WTC11 (cell line): ENCODE measurements around the gene LDLRAD2. TPM values are rescaled to one million over a fixed set of nuclear protein-coding genes. Genes with fewer than 3 reads are reported as not detected.
A peak's percentile ranks its signal among the peaks of the same experiment; 100 is the strongest.
"Not testable (repeated sequence)": the region's sequence is repeated elsewhere in the genome, so short reads cannot be mapped to it uniquely, and the experiment has no call there.

Source experiments
- ATAC-seq: fragments of 200-7000 bp; cut with Tn5 transposase; 2 replicates; pipeline ENCODE4 v1.10.0; 2021; ENCODE audit warnings: mild to moderate bottlenecking, moderate library complexity
- CTCF ChIA-PET: fragments of 300-600 bp; sonication (Branson Sonifier 250); formaldehyde crosslinking; loops from one replicate; lab custom pipeline; 2021; ENCODE audit warnings: antibody characterized with exemption; lab: Charles Lee
- POLR2A ChIA-PET: fragments of 350-600 bp; sonication (Branson Sonifier 250); formaldehyde crosslinking; loops from one replicate; lab custom pipeline; 2021; ENCODE audit warnings: antibody characterized with exemption; lab: Charles Lee
- DNase-seq: peaks from one replicate; pipeline ENCODE4 v3.0.0; 2021; ENCODE audit warnings: low spot score
- H3K27ac Mint-ChIP-seq: 2 replicates; pipeline ENCODE4 v1.8.0; 2021; ENCODE audit warnings: mixed read lengths
- H3K27me3 Mint-ChIP-seq: 2 replicates; pipeline ENCODE4 v1.8.0; 2021; ENCODE audit warnings: low read depth, mild to moderate bottlenecking, moderate library complexity, mixed read lengths
- H3K36me3 Mint-ChIP-seq: 2 replicates; pipeline ENCODE4 v1.8.0; 2021; ENCODE audit warnings: mixed read lengths
- H3K4me1 Mint-ChIP-seq: 2 replicates; pipeline ENCODE4 v1.8.0; 2022; ENCODE audit warnings: mixed read lengths
- H3K4me3 Mint-ChIP-seq: 2 replicates; pipeline ENCODE4 v1.8.0; 2021; ENCODE audit warnings: mild to moderate bottlenecking, moderate library complexity, mixed read lengths
- H3K9me3 Mint-ChIP-seq: 2 replicates; pipeline ENCODE4 v1.8.0; 2021; ENCODE audit warnings: mixed read lengths
- CREM ChIP-seq: sonication (generic); formaldehyde crosslinking; IDR thresholded peaks from 2 replicates; pipeline ENCODE4 v1.8.1; 2022; ENCODE audit warnings: mild to moderate bottlenecking, missing genetic modification reagents, moderate library complexity
- FOXJ3 ChIP-seq: sonication (generic); formaldehyde crosslinking; IDR thresholded peaks from 2 replicates; pipeline ENCODE4 v1.9.0; 2021; ENCODE audit warnings: missing genetic modification reagents, mild to moderate bottlenecking, borderline replicate concordance
- IRF2 ChIP-seq: sonication (generic); formaldehyde crosslinking; IDR thresholded peaks from 2 replicates; pipeline ENCODE4 v1.8.0; 2022; ENCODE audit warnings: low read depth, missing genetic modification reagents, borderline replicate concordance
- JUN ChIP-seq: sonication (generic); formaldehyde crosslinking; IDR thresholded peaks from 2 replicates; pipeline ENCODE4 v1.8.0; 2023; ENCODE audit warnings: mild to moderate bottlenecking, missing genetic modification reagents
- NR1H2 ChIP-seq: sonication (generic); formaldehyde crosslinking; IDR thresholded peaks from 2 replicates; pipeline ENCODE4 v1.9.0; 2021; ENCODE audit warnings: mild to moderate bottlenecking, moderate library complexity, missing genetic modification reagents
- OVOL2 ChIP-seq: fragments of 250-450 bp; sonication (Bioruptor Pico); IDR thresholded peaks from 2 replicates; pipeline ENCODE4 v1.9.0; 2021; ENCODE audit warnings: mild to moderate bottlenecking, borderline replicate concordance
- SP1 ChIP-seq: sonication (generic); formaldehyde crosslinking; conservative IDR thresholded peaks from 2 replicates; pipeline ENCODE4 v1.8.1; 2022; ENCODE audit warnings: missing genetic modification reagents
- ZNF121 ChIP-seq: sonication (generic); formaldehyde crosslinking; IDR thresholded peaks from 2 replicates; pipeline ENCODE4 v1.8.0; 2023; ENCODE audit warnings: missing genetic modification reagents
- ZNF263 ChIP-seq: sonication (generic); formaldehyde crosslinking; IDR thresholded peaks from 2 replicates; pipeline ENCODE4 v1.8.1; 2022; ENCODE audit warnings: low read depth, mild to moderate bottlenecking, moderate library complexity, missing genetic modification reagents
- total RNA-seq: library from RNA; stranded (reverse); gene quantifications from 3 replicates; pipeline ENCODE4 v1.2.3, GENCODE V29; 2021
- TF ChIP-seq, protein P1 (sequence below): sonication (generic); formaldehyde crosslinking; IDR thresholded peaks from 2 replicates; pipeline ENCODE4 v1.8.1; 2022; ENCODE audit warnings: mild to moderate bottlenecking, missing genetic modification reagents, moderate library complexity, borderline replicate concordance
- TF ChIP-seq, protein P2 (sequence below): sonication (generic); formaldehyde crosslinking; IDR thresholded peaks from 2 replicates; pipeline ENCODE4 v1.8.0; 2023; ENCODE audit warnings: missing genetic modification reagents
- TF ChIP-seq, protein P3 (sequence below): sonication (generic); formaldehyde crosslinking; IDR thresholded peaks from 2 replicates; pipeline ENCODE4 v1.8.0; 2022; ENCODE audit warnings: mild to moderate bottlenecking, missing genetic modification reagents
- TF ChIP-seq, protein P4 (sequence below): sonication (generic); formaldehyde crosslinking; IDR thresholded peaks from 2 replicates; pipeline ENCODE4 v1.8.1; 2022; ENCODE audit warnings: low read depth, mild to moderate bottlenecking, moderate library complexity, missing genetic modification reagents, borderline replicate concordance
- TF ChIP-seq, protein P5 (sequence below): sonication (generic); formaldehyde crosslinking; IDR thresholded peaks from 2 replicates; pipeline ENCODE4 v1.8.0; 2023; ENCODE audit warnings: mild to moderate bottlenecking, missing genetic modification reagents
- TF ChIP-seq, protein P6 (sequence below): sonication (generic); formaldehyde crosslinking; IDR thresholded peaks from 2 replicates; pipeline ENCODE4 v1.8.1; 2023; ENCODE audit warnings: mild to moderate bottlenecking, missing genetic modification reagents, moderate library complexity

The LDLRAD2 gene
- total RNA-seq, 1 experiment from 2014 or later, result 0.63 TPM

DNA sequence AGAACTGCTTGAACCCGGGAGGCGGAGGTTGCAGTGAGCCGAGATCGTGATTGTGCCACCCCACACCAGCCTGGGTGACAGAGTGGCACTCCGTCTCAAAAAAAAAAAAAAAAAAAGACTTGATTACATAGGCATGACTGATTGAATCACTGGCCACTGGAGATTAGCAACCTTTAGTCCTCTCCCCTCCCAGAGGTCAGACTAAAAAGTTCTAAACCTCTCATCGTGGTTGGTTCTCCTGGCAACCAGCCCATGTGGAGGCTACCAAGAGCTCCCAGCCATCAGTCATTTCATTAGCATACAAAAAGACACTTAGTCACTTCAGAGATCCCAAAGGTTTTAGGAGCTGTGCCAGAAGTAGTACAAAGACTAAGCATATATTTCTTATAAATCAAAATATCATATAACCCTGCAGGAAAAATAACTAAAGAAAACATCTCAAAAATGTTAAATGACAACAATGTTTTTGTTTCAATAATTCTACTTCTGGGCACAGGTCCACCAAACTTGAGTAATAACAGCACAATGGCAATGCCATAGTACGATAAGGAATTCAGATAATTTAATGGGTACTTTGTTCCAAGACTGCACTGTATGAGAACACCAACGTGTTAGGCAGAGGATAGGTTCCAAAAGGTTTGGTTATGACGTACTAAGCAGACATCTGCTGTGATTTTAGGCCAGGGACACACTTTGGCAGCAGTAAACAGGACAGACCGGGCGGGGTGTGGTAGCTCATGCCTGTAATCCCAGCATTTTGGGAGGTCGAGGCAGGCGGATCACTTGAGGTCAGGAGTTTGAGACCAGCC is 47.2 kb upstream of the LDLRAD2 start (continued):
- TF ChIP-seq, protein P1, sequence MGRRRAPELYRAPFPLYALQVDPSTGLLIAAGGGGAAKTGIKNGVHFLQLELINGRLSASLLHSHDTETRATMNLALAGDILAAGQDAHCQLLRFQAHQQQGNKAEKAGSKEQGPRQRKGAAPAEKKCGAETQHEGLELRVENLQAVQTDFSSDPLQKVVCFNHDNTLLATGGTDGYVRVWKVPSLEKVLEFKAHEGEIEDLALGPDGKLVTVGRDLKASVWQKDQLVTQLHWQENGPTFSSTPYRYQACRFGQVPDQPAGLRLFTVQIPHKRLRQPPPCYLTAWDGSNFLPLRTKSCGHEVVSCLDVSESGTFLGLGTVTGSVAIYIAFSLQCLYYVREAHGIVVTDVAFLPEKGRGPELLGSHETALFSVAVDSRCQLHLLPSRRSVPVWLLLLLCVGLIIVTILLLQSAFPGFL (CRISPR knock-in tag), result no peak
- TF ChIP-seq FOXJ3 (CRISPR knock-in tag), result no peak

DNA sequence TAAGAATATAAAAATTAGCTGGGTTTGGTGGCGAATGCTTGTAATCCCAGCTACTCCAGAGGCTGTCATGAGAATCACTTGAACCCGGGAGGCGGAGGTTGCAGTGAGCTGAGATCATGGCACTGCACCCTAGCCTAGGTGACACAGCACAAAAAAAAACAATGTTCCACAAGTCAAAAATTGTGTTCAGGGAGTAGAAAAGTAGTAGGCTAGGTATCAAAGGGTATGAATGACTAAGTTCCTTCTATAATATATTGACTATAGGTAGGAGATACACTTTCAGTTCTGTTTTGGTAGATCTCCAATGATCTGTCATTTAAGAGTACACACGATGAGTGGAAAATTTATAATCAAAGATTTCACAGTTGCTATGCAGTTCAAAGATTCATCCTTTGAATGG is 45.9 kb upstream of the LDLRAD2 start:
- ATAC-seq (no peak), DNase-seq (no peak)
- ChIA-PET POLR2A (no interaction called here), CTCF (no interaction called here)
- Mint-ChIP-seq H3K4me3 (no peak overlapping the region), H3K27me3 (no peaks in the 10 kb centered on the region), H3K27ac (no peak overlapping the region), H3K9me3 (no peaks in the 10 kb centered on the region), H3K36me3 (peaks cover 3% of the 10 kb centered on the region; the same call in 1 of the 2 replicates), H3K4me1 (peaks cover 44% of the 10 kb centered on the region)
- TF ChIP-seq NR1H2 (CRISPR knock-in tag) (no peak), SP1 (CRISPR knock-in tag) (no peak), IRF2 (CRISPR knock-in tag) (no peak), JUN (CRISPR knock-in tag) (no peak), ZNF263 (CRISPR knock-in tag) (no peak), OVOL2 (CRISPR knock-in tag) (no peak), CREM (no peak)
- TF ChIP-seq, protein P2, sequence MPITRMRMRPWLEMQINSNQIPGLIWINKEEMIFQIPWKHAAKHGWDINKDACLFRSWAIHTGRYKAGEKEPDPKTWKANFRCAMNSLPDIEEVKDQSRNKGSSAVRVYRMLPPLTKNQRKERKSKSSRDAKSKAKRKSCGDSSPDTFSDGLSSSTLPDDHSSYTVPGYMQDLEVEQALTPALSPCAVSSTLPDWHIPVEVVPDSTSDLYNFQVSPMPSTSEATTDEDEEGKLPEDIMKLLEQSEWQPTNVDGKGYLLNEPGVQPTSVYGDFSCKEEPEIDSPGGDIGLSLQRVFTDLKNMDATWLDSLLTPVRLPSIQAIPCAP (CRISPR knock-in tag), result no peak
- TF ChIP-seq, protein P3, sequence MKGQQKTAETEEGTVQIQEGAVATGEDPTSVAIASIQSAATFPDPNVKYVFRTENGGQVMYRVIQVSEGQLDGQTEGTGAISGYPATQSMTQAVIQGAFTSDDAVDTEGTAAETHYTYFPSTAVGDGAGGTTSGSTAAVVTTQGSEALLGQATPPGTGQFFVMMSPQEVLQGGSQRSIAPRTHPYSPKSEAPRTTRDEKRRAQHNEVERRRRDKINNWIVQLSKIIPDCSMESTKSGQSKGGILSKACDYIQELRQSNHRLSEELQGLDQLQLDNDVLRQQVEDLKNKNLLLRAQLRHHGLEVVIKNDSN (CRISPR knock-in tag), result no peak
- TF ChIP-seq, protein P4, sequence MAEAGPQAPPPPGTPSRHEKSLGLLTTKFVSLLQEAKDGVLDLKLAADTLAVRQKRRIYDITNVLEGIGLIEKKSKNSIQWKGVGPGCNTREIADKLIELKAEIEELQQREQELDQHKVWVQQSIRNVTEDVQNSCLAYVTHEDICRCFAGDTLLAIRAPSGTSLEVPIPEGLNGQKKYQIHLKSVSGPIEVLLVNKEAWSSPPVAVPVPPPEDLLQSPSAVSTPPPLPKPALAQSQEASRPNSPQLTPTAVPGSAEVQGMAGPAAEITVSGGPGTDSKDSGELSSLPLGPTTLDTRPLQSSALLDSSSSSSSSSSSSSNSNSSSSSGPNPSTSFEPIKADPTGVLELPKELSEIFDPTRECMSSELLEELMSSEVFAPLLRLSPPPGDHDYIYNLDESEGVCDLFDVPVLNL (CRISPR knock-in tag), result no peak

DNA sequence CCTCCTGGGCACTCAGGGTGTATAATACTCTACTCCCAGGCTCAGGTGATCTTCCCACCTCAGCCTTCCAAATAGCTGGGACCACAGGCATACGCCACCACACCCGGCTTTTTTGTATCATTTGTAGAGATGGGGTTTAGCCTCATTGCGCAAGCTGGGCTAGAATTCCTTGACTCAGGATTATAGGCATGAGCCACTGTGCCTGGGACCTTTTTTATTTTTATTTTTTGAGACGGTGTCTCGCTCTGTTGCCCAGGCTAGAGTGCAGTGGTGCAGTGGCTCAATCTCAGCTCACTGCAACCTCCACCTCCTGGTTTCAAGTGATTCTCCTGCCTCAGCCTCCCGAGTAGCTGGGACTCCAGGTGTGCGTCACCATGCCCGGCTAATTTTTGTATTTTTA is 45.0 kb upstream of the LDLRAD2 start:
- CTCF ChIA-PET, result interaction anchor here (0.6 kb wide), 1 partner anchor 15 kb away, joined by 4 read pairs; no protein-coding TSS in a partner anchor
- POLR2A ChIA-PET, H3K36me3 Mint-ChIP-seq: not testable (repeated sequence)

DNA sequence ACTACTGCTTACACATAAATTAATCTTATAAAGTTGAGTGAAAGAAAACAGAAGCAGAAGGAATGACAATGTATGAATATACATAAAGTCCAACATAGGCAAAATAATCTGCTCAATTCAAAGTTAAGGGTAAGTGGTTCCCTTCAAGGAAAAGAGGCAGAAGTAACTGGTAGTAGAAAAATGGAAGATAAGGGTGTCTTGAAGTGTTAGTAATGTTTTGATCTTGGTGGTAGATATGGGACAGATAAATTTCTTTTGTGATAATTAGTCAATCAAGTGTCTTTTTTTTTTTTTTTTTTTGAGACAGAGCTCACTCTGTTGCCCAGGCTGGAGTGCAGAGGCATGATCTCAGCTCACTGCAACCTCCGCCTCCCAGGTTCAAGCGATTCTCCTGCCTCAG is 41.9 kb upstream of the LDLRAD2 start:
- Mint-ChIP-seq H3K36me3 (peaks cover 3% of the 10 kb centered on the region; the same call in 1 of the 2 replicates), H3K4me1 (peaks cover 22% of the 10 kb centered on the region), H3K27me3 (no peaks in the 10 kb centered on the region), H3K4me3 (no peak overlapping the region), H3K9me3 (no peaks in the 10 kb centered on the region), H3K27ac (peak overlapping the region; percentile 26; the same call in 1 of the 2 replicates)
- POLR2A ChIA-PET, result no interaction called here
- DNase-seq (no peak), ATAC-seq (no peak)
- CTCF ChIA-PET, result no interaction called here
- TF ChIP-seq, protein P5, sequence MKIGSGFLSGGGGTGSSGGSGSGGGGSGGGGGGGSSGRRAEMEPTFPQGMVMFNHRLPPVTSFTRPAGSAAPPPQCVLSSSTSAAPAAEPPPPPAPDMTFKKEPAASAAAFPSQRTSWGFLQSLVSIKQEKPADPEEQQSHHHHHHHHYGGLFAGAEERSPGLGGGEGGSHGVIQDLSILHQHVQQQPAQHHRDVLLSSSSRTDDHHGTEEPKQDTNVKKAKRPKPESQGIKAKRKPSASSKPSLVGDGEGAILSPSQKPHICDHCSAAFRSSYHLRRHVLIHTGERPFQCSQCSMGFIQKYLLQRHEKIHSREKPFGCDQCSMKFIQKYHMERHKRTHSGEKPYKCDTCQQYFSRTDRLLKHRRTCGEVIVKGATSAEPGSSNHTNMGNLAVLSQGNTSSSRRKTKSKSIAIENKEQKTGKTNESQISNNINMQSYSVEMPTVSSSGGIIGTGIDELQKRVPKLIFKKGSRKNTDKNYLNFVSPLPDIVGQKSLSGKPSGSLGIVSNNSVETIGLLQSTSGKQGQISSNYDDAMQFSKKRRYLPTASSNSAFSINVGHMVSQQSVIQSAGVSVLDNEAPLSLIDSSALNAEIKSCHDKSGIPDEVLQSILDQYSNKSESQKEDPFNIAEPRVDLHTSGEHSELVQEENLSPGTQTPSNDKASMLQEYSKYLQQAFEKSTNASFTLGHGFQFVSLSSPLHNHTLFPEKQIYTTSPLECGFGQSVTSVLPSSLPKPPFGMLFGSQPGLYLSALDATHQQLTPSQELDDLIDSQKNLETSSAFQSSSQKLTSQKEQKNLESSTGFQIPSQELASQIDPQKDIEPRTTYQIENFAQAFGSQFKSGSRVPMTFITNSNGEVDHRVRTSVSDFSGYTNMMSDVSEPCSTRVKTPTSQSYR (CRISPR knock-in tag), result no peak
- TF ChIP-seq, protein P6, sequence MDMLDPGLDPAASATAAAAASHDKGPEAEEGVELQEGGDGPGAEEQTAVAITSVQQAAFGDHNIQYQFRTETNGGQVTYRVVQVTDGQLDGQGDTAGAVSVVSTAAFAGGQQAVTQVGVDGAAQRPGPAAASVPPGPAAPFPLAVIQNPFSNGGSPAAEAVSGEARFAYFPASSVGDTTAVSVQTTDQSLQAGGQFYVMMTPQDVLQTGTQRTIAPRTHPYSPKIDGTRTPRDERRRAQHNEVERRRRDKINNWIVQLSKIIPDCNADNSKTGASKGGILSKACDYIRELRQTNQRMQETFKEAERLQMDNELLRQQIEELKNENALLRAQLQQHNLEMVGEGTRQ (CRISPR knock-in tag), result no peak

More for the DNA sequence above, 45.0 kb upstream of the LDLRAD2 start:
- not testable (repeated sequence) for H3K9me3 Mint-ChIP-seq, ATAC-seq, H3K27me3 Mint-ChIP-seq, H3K4me3 Mint-ChIP-seq, DNase-seq, H3K27ac Mint-ChIP-seq
- TF ChIP-seq ZNF121 (CRISPR knock-in tag), result 0 out of 2 replicates have a peak, but pooled peaks have one; percentile 56
- peaks cover 44% of the 10 kb centered on the region for H3K4me1 Mint-ChIP-seq

DNA sequence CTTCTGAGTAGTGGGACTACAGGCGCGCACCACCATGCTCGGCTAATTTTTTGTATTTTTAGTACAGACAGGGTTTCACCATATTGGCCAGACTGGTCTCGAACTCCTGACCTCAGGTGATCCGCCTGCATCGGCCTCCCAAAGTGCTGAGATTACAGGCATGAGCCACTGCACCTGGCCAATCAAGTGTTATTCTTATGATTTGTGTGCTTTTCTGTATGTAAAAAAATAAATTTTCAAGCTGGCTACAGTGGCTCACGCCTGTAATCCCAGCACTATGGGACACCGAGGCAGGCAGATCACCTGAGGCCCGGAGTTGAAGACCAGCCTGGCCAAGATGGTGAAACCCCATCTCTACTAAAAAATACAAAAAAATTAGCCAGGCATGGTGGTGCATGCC is 41.5 kb upstream of the LDLRAD2 start:
- H3K4me1 Mint-ChIP-seq, result peaks cover 18% of the 10 kb centered on the region
- CTCF ChIA-PET, H3K27me3 Mint-ChIP-seq, H3K4me3 Mint-ChIP-seq, H3K9me3 Mint-ChIP-seq, DNase-seq, H3K27ac Mint-ChIP-seq, H3K36me3 Mint-ChIP-seq, ATAC-seq: not testable (repeated sequence)
- POLR2A ChIA-PET, result interaction anchor here (0.6 kb wide), 1 partner anchor 1802 kb away, joined by 5 read pairs; no protein-coding TSS in a partner anchor

DNA sequence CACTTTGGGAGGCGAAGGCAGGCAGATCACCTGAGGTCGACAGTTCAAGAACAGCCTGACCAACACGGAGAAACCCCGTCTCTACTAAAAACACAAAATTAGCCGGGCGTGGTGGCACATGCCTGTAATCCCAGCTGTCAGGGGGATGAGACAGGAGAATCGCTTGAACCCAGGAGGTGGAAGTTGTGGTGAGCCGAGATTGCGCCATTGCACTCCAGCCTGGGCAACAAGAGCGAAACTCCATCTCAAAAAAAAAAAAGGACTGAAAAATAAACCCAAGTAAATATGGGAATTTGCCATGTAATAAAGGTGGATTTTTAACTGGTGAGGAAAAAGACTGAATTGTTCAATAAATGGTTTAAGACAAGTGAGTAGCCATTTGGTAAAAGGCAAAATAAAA is 40.4 kb upstream of the LDLRAD2 start:
- ATAC-seq, H3K4me3 Mint-ChIP-seq, POLR2A ChIA-PET, H3K27me3 Mint-ChIP-seq, DNase-seq, H3K4me1 Mint-ChIP-seq, H3K9me3 Mint-ChIP-seq, H3K36me3 Mint-ChIP-seq, CTCF ChIA-PET: not testable (repeated sequence)
- peak overlapping the region; percentile 41; the same call in 1 of the 2 replicates for H3K27ac Mint-ChIP-seq
